ENCODE results near the gene SEPTIN11.

SEPTIN11 gene
- 51.6 to 63.3 reads per million in 2 donors for total RNA-seq

GRCh38 chr4:76949276-76950051 is at the start of gene SEPTIN11:
TSS of gene SEPTIN11 (plus strand) at chr4:76949752. CDS start at chr4:76949904, 152 bp downstream.
- DNase-seq, result peak; percentile 78

GRCh38 chr4:76902233-76902890 is 47.2 kb upstream of the SEPTIN11 start:
- no peak for DNase-seq

GRCh38 chr4:76904646-76905190 is 44.8 kb upstream of the SEPTIN11 start:
- no peak for DNase-seq

- no peak for DNase-seq
Measured at GRCh38 chr4:76905521-76905920, 44.0 kb upstream of the SEPTIN11 start.

GRCh38 chr4:76909711-76910110 is 39.8 kb upstream of the SEPTIN11 start:
- DNase-seq, result no peak

- DNase-seq, result no peak
Measured at GRCh38 chr4:76920715-76921114, 28.8 kb upstream of the SEPTIN11 start.

- no peak for DNase-seq
Measured at GRCh38 chr4:76923619-76924357, 25.8 kb upstream of the SEPTIN11 start.

GRCh38 chr4:76926841-76927240 is 22.7 kb upstream of the SEPTIN11 start:
- no peak for DNase-seq

GRCh38 chr4:76930685-76931084 is 18.9 kb upstream of the SEPTIN11 start:
- DNase-seq, result no peak

- no peak for DNase-seq
Measured at GRCh38 chr4:76931087-76931486, 18.5 kb upstream of the SEPTIN11 start.

- no peak for DNase-seq
Measured at GRCh38 chr4:76931576-76932276, 17.8 kb upstream of the SEPTIN11 start.

- DNase-seq, result no peak
Measured at GRCh38 chr4:76939184-76939583, 10.4 kb upstream of the SEPTIN11 start.

GRCh38 chr4:76943129-76943620 is 6.4 kb upstream of the SEPTIN11 start:
- DNase-seq, result no peak

GRCh38 chr4:76943790-76944189 is 5.8 kb upstream of the SEPTIN11 start:
- no peak for DNase-seq

- no peak for DNase-seq
Measured at GRCh38 chr4:76947369-76947768, 2.2 kb upstream of the SEPTIN11 start.

- peak; percentile 51 for DNase-seq
Measured at GRCh38 chr4:76948443-76949275, 893 bp upstream of the SEPTIN11 start.

GRCh38 chr4:76950052-76950955 is 752 bp downstream of the SEPTIN11 start:
- peak; percentile 28 for DNase-seq

- DNase-seq, result no peak
Measured at GRCh38 chr4:76950956-76951671, 1.6 kb downstream of the SEPTIN11 start.

GRCh38 chr4:76951672-76952010 is 2.1 kb downstream of the SEPTIN11 start:
- no peak for DNase-seq

- DNase-seq, result no peak
Measured at GRCh38 chr4:76952071-76952470, 2.5 kb downstream of the SEPTIN11 start.

All from activated gamma-delta T cell (primary cell).